WERI-Rb-1 (cell line): Measurements from ENCODE around the gene OTUD3.

ENCODE experiments used
- DNase-seq: peaks from one replicate; pipeline ENCODE4 v3.0.0-alpha.2; 2020
- H3K27ac ChIP-seq: fragments of 250-450 bp; sonication (Bioruptor Pico); 2 replicates; pipeline ENCODE4 v1.5.1; 2020; ENCODE audit warnings: mild to moderate bottlenecking, moderate library complexity
- H3K27me3 ChIP-seq: fragments of 250-450 bp; sonication (Bioruptor Pico); 2 replicates; pipeline ENCODE4 v1.5.1; 2021; ENCODE audit warnings: mild to moderate bottlenecking, low read depth, moderate library complexity; ENCODE audit not compliant: insufficient read depth, severe bottlenecking
- H3K36me3 ChIP-seq: fragments of 250-450 bp; sonication (Bioruptor Pico); 2 replicates; pipeline ENCODE4 v1.5.1; 2020; ENCODE audit warnings: mild to moderate bottlenecking, moderate library complexity
- H3K4me3 ChIP-seq: 2 replicates; pipeline ENCODE4 v1.5.1; 2011; ENCODE audit warnings: low read depth, mild to moderate bottlenecking, control low read depth, low read length
- H3K9me3 ChIP-seq: fragments of 250-450 bp; sonication (Bioruptor Pico); 2 replicates; pipeline ENCODE4 v1.5.1; 2021; ENCODE audit warnings: mild to moderate bottlenecking, moderate library complexity; ENCODE audit not compliant: severe bottlenecking
- TF ChIP-seq, protein P1 (sequence below): IDR thresholded peaks from 2 replicates; pipeline ENCODE4 v1.5.1; 2011; ENCODE audit warnings: low read depth, mild to moderate bottlenecking, control low read depth, inconsistent platforms, low read length

The OTUD3 gene, protein sequence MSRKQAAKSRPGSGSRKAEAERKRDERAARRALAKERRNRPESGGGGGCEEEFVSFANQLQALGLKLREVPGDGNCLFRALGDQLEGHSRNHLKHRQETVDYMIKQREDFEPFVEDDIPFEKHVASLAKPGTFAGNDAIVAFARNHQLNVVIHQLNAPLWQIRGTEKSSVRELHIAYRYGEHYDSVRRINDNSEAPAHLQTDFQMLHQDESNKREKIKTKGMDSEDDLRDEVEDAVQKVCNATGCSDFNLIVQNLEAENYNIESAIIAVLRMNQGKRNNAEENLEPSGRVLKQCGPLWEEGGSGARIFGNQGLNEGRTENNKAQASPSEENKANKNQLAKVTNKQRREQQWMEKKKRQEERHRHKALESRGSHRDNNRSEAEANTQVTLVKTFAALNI

GRCh38 chr1:19882111-19883071 lies at the start of gene OTUD3:
OTUD3 (plus strand) TSS chr1:19882395; CDS start chr1:19882514, 119 bp downstream.
- H3K36me3 ChIP-seq, result peaks cover 19% of the 10 kb centered on the region

DNA sequence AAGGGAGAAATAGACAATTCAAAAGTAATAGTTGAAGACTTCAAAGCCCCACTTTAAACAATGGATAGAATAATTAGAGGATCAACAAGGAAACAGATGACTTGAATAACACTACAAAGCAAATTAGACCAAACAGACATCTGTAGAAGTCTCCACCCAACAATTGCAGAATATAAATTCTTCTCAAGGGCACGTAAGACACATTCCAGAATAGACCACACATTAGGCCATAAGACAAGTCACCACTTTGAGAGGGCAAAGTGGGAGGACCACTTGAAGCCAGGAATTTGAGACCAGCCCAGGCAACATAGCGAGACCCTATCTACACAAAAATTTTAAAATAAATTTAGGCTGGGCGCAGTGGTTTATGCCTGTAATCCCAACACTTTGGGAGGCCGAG lies 46.6 kb upstream of the OTUD3 start:
- no peak for DNase-seq
- TF ChIP-seq, protein P1, sequence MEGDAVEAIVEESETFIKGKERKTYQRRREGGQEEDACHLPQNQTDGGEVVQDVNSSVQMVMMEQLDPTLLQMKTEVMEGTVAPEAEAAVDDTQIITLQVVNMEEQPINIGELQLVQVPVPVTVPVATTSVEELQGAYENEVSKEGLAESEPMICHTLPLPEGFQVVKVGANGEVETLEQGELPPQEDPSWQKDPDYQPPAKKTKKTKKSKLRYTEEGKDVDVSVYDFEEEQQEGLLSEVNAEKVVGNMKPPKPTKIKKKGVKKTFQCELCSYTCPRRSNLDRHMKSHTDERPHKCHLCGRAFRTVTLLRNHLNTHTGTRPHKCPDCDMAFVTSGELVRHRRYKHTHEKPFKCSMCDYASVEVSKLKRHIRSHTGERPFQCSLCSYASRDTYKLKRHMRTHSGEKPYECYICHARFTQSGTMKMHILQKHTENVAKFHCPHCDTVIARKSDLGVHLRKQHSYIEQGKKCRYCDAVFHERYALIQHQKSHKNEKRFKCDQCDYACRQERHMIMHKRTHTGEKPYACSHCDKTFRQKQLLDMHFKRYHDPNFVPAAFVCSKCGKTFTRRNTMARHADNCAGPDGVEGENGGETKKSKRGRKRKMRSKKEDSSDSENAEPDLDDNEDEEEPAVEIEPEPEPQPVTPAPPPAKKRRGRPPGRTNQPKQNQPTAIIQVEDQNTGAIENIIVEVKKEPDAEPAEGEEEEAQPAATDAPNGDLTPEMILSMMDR, result no peak
- H3K27ac ChIP-seq, result no peak overlapping the region

More at GRCh38 chr1:19882111-19883071, at the start of gene OTUD3:
- Histone ChIP-seq H3K27me3 (no peaks in the 10 kb centered on the region), H3K27ac (peak within 1 kb of the TSS; percentile 84), H3K9me3 (no peaks in the 10 kb centered on the region), H3K4me3 (peak within 1 kb of the TSS; percentile 79)
- TF ChIP-seq, protein P1, result peak; percentile 70
- peak; percentile 97 for DNase-seq

GRCh38 chr1:19837866-19838265 lies 44.3 kb upstream of the OTUD3 start:
- Histone ChIP-seq H3K27ac (no peak overlapping the region), H3K4me3 (no peak overlapping the region), H3K9me3 (no peaks in the 10 kb centered on the region), H3K27me3 (no peaks in the 10 kb centered on the region), H3K36me3 (no peaks in the 10 kb centered on the region)
- TF ChIP-seq, protein P1, result no peak
- DNase-seq, result no peak

More for the DNA sequence above, 46.6 kb upstream of the OTUD3 start:
- no peak overlapping the region for H3K4me3 ChIP-seq
- H3K36me3 ChIP-seq, result no peaks in the 10 kb centered on the region
- no peaks in the 10 kb centered on the region for H3K27me3 ChIP-seq
- peaks cover 2% of the 10 kb centered on the region for H3K9me3 ChIP-seq

DNA sequence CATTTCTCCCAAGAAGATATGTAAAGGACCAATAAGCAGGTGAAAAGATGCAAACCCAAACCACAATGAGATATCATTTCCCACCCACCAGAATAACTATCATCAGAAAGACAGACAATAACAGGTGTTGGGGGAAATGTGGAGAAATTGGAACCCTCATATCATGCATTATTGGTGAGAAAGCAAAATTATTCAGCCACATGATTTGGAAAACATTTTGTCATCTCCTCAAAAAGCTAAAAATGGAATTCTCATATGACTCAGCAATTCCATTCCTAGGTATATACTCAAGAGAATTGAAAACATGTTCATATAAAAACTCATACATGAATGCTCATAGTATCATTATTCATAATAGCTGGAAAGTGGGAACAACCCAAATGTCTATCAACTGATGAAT lies 42.0 kb upstream of the OTUD3 start:
- Histone ChIP-seq H3K9me3 (no peaks in the 10 kb centered on the region), H3K36me3 (no peaks in the 10 kb centered on the region), H3K27me3 (no peaks in the 10 kb centered on the region), H3K4me3 (no peak overlapping the region), H3K27ac (no peak overlapping the region)
- DNase-seq, result no peak
- TF ChIP-seq, protein P1, result no peak

DNA sequence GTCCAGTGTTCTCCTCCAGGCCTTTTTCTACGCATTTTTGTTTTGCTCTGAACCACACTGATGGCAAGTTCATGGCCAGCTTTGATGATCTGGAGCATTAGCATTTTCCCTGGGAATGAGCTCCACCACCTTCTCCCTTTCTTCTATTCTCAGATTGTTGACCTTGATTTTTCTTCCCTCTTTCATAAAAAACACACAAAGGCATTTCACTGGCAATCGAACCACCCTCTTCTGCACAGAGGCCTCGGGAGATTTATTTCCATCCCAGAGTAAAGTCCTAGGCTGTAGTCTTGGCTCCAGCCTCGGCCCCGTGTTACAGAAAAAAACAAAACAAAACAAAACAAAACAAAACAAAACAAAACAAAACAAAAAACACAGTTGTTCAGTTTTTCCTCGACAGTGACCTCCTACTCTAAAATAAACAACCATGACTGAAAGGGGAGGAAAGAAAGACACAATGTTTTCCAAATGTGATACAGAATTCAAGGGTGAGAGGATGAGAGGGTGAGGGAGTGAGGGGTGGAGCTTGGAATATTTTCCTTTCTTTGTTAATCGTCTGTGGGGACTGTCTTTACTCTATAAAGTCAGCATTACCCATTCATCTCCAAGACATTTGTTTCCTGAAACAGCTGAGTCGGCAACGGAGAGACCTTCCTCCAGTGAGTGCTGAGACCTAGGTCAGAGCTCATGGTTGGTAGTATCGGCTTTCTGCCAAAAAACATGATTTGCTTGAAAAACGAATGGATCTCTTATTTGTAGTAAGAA lies 37.3 kb upstream of the OTUD3 start:
- Histone ChIP-seq H3K27ac (no peak overlapping the region), H3K9me3 (no peaks in the 10 kb centered on the region), H3K36me3 (no peaks in the 10 kb centered on the region), H3K4me3 (no peak overlapping the region), H3K27me3 (no peaks in the 10 kb centered on the region)
- TF ChIP-seq, protein P1, result no peak
- DNase-seq, result no peak
